ENCODE results near the gene RPS6KA1.

RPS6KA1 gene

DNA sequence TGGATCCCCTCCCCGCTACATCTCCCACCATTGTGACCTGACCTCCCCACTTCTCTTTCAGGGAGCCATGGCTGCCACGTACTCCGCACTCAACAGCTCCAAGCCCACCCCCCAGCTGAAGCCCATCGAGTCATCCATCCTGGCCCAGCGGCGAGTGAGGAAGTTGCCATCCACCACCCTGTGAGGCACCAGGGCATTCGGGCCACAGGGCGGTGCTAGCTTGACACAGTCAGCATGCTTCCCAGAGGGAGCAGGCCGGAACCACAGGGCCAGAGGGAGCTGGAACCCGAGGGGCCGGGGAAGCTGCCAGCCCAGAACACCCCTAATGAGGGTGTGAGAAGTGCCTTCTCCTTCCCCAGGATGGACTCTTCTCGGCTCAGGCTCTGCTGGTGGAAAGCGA, 44.5 kb downstream of the RPS6KA1 start:
- H2AFZ ChIP-seq (ENCODE audit: low read length): no peak overlapping the region
- H3K79me2 ChIP-seq (ENCODE audit: low read length): no peaks in the 10 kb centered on the region
- H3K4me2 ChIP-seq (ENCODE audit: low read depth, low read length): no peak overlapping the region
- no peaks in the 10 kb centered on the region for H3K9me3 ChIP-seq (replicated peaks; ENCODE audit: insufficient read depth, low read length)
- no peaks in the 10 kb centered on the region; the same call in 1 of the 2 replicates for H3K27me3 ChIP-seq (replicated peaks; ENCODE audit: insufficient read depth, low read length)
- 0 out of 2 replicates have a peak, but pooled peaks cover 3% of the 10 kb centered on the region for H3F3A ChIP-seq (ENCODE audit: insufficient read depth, low read length)
- no peaks in the 10 kb centered on the region for H3K9me2 ChIP-seq (replicated peaks; ENCODE audit: insufficient read depth, low read length)
- H4K20me1 ChIP-seq (ENCODE audit: insufficient read depth, low read length): no peaks in the 10 kb centered on the region
- DNase-seq: no peak
- H3K27ac ChIP-seq (ENCODE audit: low read length): no peak overlapping the region
- no peak overlapping the region for H3K4me3 ChIP-seq (ENCODE audit: low read length)
- H3K36me3 ChIP-seq (replicated peaks; ENCODE audit: insufficient read depth, low read length): no peaks in the 10 kb centered on the region
- H3K4me1 ChIP-seq (ENCODE audit: low read length): no peaks in the 10 kb centered on the region
- H3K9ac ChIP-seq (ENCODE audit: low read length): no peak overlapping the region
- TF ChIP-seq EZH2phosphoT487 (IDR thresholded peaks at IDR 0.05; ENCODE audit: low read length) (no peak), EZH2 (optimal IDR thresholded peaks at IDR 0.05; ENCODE audit: low read depth, low read length) (no peak)
- TF ChIP-seq, protein P1, sequence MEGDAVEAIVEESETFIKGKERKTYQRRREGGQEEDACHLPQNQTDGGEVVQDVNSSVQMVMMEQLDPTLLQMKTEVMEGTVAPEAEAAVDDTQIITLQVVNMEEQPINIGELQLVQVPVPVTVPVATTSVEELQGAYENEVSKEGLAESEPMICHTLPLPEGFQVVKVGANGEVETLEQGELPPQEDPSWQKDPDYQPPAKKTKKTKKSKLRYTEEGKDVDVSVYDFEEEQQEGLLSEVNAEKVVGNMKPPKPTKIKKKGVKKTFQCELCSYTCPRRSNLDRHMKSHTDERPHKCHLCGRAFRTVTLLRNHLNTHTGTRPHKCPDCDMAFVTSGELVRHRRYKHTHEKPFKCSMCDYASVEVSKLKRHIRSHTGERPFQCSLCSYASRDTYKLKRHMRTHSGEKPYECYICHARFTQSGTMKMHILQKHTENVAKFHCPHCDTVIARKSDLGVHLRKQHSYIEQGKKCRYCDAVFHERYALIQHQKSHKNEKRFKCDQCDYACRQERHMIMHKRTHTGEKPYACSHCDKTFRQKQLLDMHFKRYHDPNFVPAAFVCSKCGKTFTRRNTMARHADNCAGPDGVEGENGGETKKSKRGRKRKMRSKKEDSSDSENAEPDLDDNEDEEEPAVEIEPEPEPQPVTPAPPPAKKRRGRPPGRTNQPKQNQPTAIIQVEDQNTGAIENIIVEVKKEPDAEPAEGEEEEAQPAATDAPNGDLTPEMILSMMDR (IDR thresholded peaks at IDR 0.05; ENCODE audit: low read length): no peak

DNA sequence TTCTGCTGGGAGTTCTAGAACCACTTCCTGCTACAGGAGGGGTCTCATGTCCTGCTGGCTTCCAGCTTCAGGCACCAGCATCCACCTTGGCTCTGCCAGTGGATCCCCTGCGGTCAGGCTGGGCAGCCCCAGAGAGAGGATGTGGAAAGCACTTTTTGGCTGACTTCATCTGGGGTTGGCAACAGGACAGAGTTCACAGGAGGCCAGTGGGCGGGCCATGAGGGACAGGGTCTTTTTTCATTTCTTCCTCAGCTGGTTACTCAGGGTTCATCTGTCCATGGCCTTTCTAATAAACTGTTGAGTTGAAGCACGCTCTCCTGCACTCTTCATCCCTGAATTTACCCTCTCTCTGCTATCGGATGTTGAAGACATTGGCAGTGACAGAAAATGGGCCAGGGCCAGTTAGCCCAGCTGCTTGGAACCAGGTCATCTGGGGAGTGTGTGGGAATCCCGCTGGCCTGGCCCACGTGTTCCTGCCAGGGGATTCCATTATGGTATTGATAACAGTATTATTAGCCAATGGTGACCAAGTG, 45.2 kb downstream of the RPS6KA1 start:
- Histone ChIP-seq H4K20me1 (ENCODE audit: insufficient read depth, low read length) (no peaks in the 10 kb centered on the region), H3K36me3 (replicated peaks; ENCODE audit: insufficient read depth, low read length) (no peaks in the 10 kb centered on the region), H3K4me3 (ENCODE audit: low read length) (no peak overlapping the region), H3K9me2 (replicated peaks; ENCODE audit: insufficient read depth, low read length) (no peaks in the 10 kb centered on the region), H3K27me3 (replicated peaks; ENCODE audit: insufficient read depth, low read length) (no peaks in the 10 kb centered on the region; the same call in 1 of the 2 replicates), H3K9me3 (replicated peaks; ENCODE audit: insufficient read depth, low read length) (no peaks in the 10 kb centered on the region), H3K9ac (ENCODE audit: low read length) (no peak overlapping the region), H3F3A (ENCODE audit: insufficient read depth, low read length) (0 out of 2 replicates have a peak, but pooled peaks cover 3% of the 10 kb centered on the region), H3K27ac (ENCODE audit: low read length) (no peak overlapping the region), H3K4me2 (ENCODE audit: low read depth, low read length) (no peak overlapping the region), H3K79me2 (ENCODE audit: low read length) (no peaks in the 10 kb centered on the region), H2AFZ (ENCODE audit: low read length) (no peak overlapping the region), H3K4me1 (ENCODE audit: low read length) (no peaks in the 10 kb centered on the region)
- TF ChIP-seq EZH2 (optimal IDR thresholded peaks at IDR 0.05; ENCODE audit: low read depth, low read length) (no peak), EZH2phosphoT487 (IDR thresholded peaks at IDR 0.05; ENCODE audit: low read length) (no peak)
- TF ChIP-seq, protein P1 (IDR thresholded peaks at IDR 0.05; ENCODE audit: low read length): no peak
- DNase-seq: no peak

DNA sequence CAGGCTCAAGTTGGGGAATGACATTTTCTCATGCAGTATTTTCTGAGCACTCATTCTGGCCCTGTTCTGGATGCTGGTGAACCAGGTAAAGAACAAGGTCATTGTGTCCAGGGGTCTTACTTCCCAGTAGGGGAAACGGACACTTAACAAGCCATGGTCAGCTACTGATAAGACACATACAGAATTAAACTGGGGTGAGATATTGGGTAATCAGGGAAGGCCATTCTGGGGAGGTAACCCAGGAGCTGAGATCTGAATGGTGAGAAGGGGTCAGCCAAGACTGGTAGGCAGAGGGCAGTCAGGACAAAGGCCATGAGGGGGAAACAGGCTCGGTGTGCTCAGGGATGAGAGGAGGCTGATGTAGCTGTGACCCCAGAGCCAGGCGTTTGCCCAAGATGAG, 45.8 kb downstream of the RPS6KA1 start:
- Histone ChIP-seq H3K4me3 (ENCODE audit: low read length) (no peak overlapping the region), H3F3A (ENCODE audit: insufficient read depth, low read length) (0 out of 2 replicates have a peak, but pooled peaks cover 3% of the 10 kb centered on the region), H3K36me3 (replicated peaks; ENCODE audit: insufficient read depth, low read length) (no peaks in the 10 kb centered on the region), H4K20me1 (ENCODE audit: insufficient read depth, low read length) (no peaks in the 10 kb centered on the region), H3K9ac (ENCODE audit: low read length) (no peak overlapping the region), H3K9me3 (replicated peaks; ENCODE audit: insufficient read depth, low read length) (no peaks in the 10 kb centered on the region), H3K27me3 (replicated peaks; ENCODE audit: insufficient read depth, low read length) (no peaks in the 10 kb centered on the region; the same call in 1 of the 2 replicates), H3K79me2 (ENCODE audit: low read length) (no peaks in the 10 kb centered on the region), H3K27ac (ENCODE audit: low read length) (no peak overlapping the region), H3K4me2 (ENCODE audit: low read depth, low read length) (no peak overlapping the region), H3K4me1 (ENCODE audit: low read length) (no peaks in the 10 kb centered on the region), H3K9me2 (replicated peaks; ENCODE audit: insufficient read depth, low read length) (no peaks in the 10 kb centered on the region), H2AFZ (ENCODE audit: low read length) (no peak overlapping the region)
- DNase-seq: no peak
- TF ChIP-seq, protein P1 (IDR thresholded peaks at IDR 0.05; ENCODE audit: low read length): no peak

Data from MM.1S (cell line).